Natural killer cell (primary cell): ENCODE measurements around the gene DRC7. TPM values are rescaled to one million over a fixed set of nuclear protein-coding genes. Genes with fewer than 3 reads are reported as not detected.

Source experiments
- ATAC-seq, 3 donors: fragments of 150-1000 bp in 2 of 3; fragments of 200-7000 bp in 1 of 3; cut with Tn5 transposase; 1 replicate in 1 of 3; 2 replicates in 2 of 3; pipeline ENCODE4 v1.10.0; 2021; ENCODE audit warnings: mild to moderate bottlenecking in 2 of 3, moderate library complexity in 2 of 3
- DNase-seq, 2 donors: peaks; one replicate each; pipeline versions ENCODE4 v3.0.0 to v3.0.0-alpha.2; 2013 to 2021; ENCODE audit warnings: mixed read lengths in 1 of 2
- H3K27ac ChIP-seq: one replicate; pipeline ENCODE4 v1.5.1; 2013; ENCODE audit warnings: mild to moderate bottlenecking, low read length
- H3K27me3 ChIP-seq: one replicate; pipeline ENCODE4 v1.6.1; 2013; ENCODE audit warnings: low read length; ENCODE audit not compliant: control insufficient read depth, insufficient read depth
- H3K36me3 ChIP-seq: one replicate; pipeline ENCODE4 v1.6.1; 2013; ENCODE audit warnings: low read length; ENCODE audit not compliant: control insufficient read depth, insufficient read depth
- H3K4me1 ChIP-seq: one replicate; pipeline ENCODE4 v1.6.1; 2013; ENCODE audit warnings: low read length; ENCODE audit not compliant: control insufficient read depth, insufficient read depth
- H3K4me3 ChIP-seq: one replicate; pipeline ENCODE4 v1.5.1; 2013; ENCODE audit warnings: low read length
- H3K9me3 ChIP-seq: one replicate; pipeline ENCODE4 v1.6.1; 2013; ENCODE audit warnings: low read length; ENCODE audit not compliant: control insufficient read depth, insufficient read depth
- H3K27ac Mint-ChIP-seq, 2 donors: one replicate each; pipeline ENCODE4 v1.8.0; 2022; ENCODE audit warnings: mild to moderate bottlenecking in 2 of 2, mixed read lengths in 2 of 2, moderate library complexity in 1 of 2
- H3K27me3 Mint-ChIP-seq, 2 donors: one replicate each; pipeline ENCODE4 v1.8.0; 2022; ENCODE audit warnings: low read depth in 2 of 2, mixed read lengths in 2 of 2
- H3K36me3 Mint-ChIP-seq: one replicate; pipeline ENCODE4 v1.8.0; 2022; ENCODE audit warnings: mixed read lengths
- H3K4me1 Mint-ChIP-seq, 2 donors: one replicate each; pipeline ENCODE4 v1.8.0; 2022; ENCODE audit warnings: mixed read lengths in 2 of 2
- H3K4me3 Mint-ChIP-seq: one replicate; pipeline ENCODE4 v1.8.0; 2022; ENCODE audit warnings: mild to moderate bottlenecking, moderate library complexity, mixed read lengths
- H3K9me3 Mint-ChIP-seq, 2 donors: one replicate each; pipeline ENCODE4 v1.8.0; 2022; ENCODE audit warnings: mixed read lengths in 2 of 2
- CTCF ChIP-seq: fragments of 200-600 bp; IDR thresholded peaks from one replicate; pipeline ENCODE4 v1.8.0; 2022; ENCODE audit warnings: antibody characterized with exemption
- WGBS: methylation state at CpG from one replicate; pipeline ENCODE4 v1.1.7; 2013; ENCODE audit warnings: missing lambda C conversion rate; ENCODE audit not compliant: insufficient coverage; 5-methylcytosine and 5-hydroxymethylcytosine counted together
- intact Hi-C: fragments of 100-400 bp; cut with micrococcal nuclease; formaldehyde crosslinking; loops from one replicate; pipeline ENCODE4 v1.14.2; 2022
- total RNA-seq, 4 donors: library from RNA; stranded (reverse); fragments of 120-200 nt in 1 of 4; gene quantifications; one replicate each; pipeline versions ENCODE4 v1.2.3 to v1.2.4, GENCODE V29; 2013 to 2022

Gene DRC7
- total RNA-seq, 3 donors from 2014 or later (not counting 1 experiment from before 2014, with no cell fraction given): 0.33 TPM; not detected in 2

GRCh38 chr16:57672416-57672815 lies 22.2 kb upstream of the DRC7 start:
- Histone ChIP-seq H3K36me3 (no peaks in the 10 kb centered on the region), H3K27me3 (no peaks in the 10 kb centered on the region), H3K27ac (no peak overlapping the region), H3K4me1 (peaks cover 32% of the 10 kb centered on the region), H3K4me3 (no peak overlapping the region), H3K9me3 (no peaks in the 10 kb centered on the region)
- DNase-seq (no peak), ATAC-seq (no peak)
- Mint-ChIP-seq H3K4me3 (no peak overlapping the region), H3K27me3 (no peaks in the 10 kb centered on the region), H3K27ac (peak overlapping the region in 1 of 2 donors; percentile 98), H3K36me3 (no peaks in the 10 kb centered on the region), H3K9me3 (no peaks in the 10 kb centered on the region), H3K4me1 (peaks cover 25 to 29% of the 10 kb centered on the region in 2 donors)
- WGBS: 64% methylated on average over 2 of the region's 3 CpGs
- intact Hi-C loops: no loop called here
- no peak for TF ChIP-seq CTCF

- no peak overlapping the region for H3K4me3 ChIP-seq
- WGBS: 100% methylated on average over 1 of the region's 2 CpGs
- peaks cover 25 to 29% of the 10 kb centered on the region in 2 donors for H3K4me1 Mint-ChIP-seq
- H3K36me3 ChIP-seq: no peaks in the 10 kb centered on the region
- H3K9me3 ChIP-seq: no peaks in the 10 kb centered on the region
- no peak overlapping the region for H3K27ac ChIP-seq
- H3K27me3 Mint-ChIP-seq: no peaks in the 10 kb centered on the region
- H3K27me3 ChIP-seq: no peaks in the 10 kb centered on the region
- no peak overlapping the region for H3K4me3 Mint-ChIP-seq
- peaks cover 28% of the 10 kb centered on the region for H3K4me1 ChIP-seq
- DNase-seq: no peak
- H3K36me3 Mint-ChIP-seq: no peaks in the 10 kb centered on the region
- no peak for TF ChIP-seq CTCF
- intact Hi-C loops: no loop called here
- no peak overlapping the region for H3K27ac Mint-ChIP-seq
- ATAC-seq: no peak
- no peaks in the 10 kb centered on the region for H3K9me3 Mint-ChIP-seq
These were observed 21.8 kb upstream of the DRC7 start for GRCh38 chr16:57672824-57673223.

GRCh38 chr16:57675741-57676551 lies 18.7 kb upstream of the DRC7 start:
- H3K4me3 ChIP-seq: no peak overlapping the region
- H3K4me1 ChIP-seq: peaks cover 12% of the 10 kb centered on the region
- no peak for TF ChIP-seq CTCF
- no peaks in the 10 kb centered on the region for H3K9me3 Mint-ChIP-seq
- H3K27ac Mint-ChIP-seq: no peak overlapping the region
- H3K36me3 ChIP-seq: peaks cover 2% of the 10 kb centered on the region
- H3K9me3 ChIP-seq: no peaks in the 10 kb centered on the region
- H3K4me1 Mint-ChIP-seq: peaks cover 5 to 17% of the 10 kb centered on the region in 2 donors
- no peak overlapping the region for H3K27ac ChIP-seq
- no peaks in the 10 kb centered on the region for H3K36me3 Mint-ChIP-seq
- no peak for ATAC-seq
- DNase-seq: no peak
- no peak overlapping the region for H3K4me3 Mint-ChIP-seq
- intact Hi-C loops: no loop called here
- WGBS: 75% methylated on average over 12 of the region's 12 CpGs
- H3K27me3 Mint-ChIP-seq: no peaks in the 10 kb centered on the region
- no peaks in the 10 kb centered on the region for H3K27me3 ChIP-seq
